Ramos (cell line): ENCODE measurements around the gene REG4.

Experiments
- in situ Hi-C: fragments of 300-500 bp; cut with MboI; formaldehyde crosslinking; loops from one replicate; pipeline ENCODE4 v1.14.3; 2022; ENCODE audit warnings: low sequenced_read_pairs; ENCODE audit not compliant: unreplicated experiment

REG4 gene

GRCh38 chr1:119782631-119783325 lies 28.5 kb downstream of the REG4 start:
- in situ Hi-C loops = no loop called here

- in situ Hi-C loops = no loop called here
Observed at GRCh38 chr1:119781434-119782210, 29.6 kb downstream of the REG4 start.

DNA sequence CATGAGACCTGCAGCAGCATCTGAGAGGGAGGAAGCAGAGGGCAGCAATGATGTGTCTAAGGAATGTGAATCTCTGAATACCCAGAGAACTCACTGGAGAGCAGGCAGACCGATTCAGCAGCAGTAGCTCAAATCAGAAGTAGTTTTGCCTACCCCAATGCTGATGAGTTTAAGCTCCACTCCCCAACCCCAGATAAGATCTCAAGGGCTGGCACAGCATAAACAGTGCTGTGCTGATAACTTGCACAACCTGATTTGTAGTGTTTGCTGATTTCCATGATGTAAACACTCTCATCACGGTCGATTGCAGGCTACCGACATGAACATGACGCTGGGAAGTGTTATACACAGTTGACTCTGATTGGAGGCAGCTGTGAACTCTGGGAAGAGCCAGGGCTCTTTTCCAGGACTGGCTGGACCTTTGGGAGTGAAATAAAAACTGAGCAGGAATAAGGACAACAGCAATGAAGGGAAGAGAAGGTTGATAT lies 31.3 kb downstream of the REG4 start:
- in situ Hi-C loops = no loop called here

DNA sequence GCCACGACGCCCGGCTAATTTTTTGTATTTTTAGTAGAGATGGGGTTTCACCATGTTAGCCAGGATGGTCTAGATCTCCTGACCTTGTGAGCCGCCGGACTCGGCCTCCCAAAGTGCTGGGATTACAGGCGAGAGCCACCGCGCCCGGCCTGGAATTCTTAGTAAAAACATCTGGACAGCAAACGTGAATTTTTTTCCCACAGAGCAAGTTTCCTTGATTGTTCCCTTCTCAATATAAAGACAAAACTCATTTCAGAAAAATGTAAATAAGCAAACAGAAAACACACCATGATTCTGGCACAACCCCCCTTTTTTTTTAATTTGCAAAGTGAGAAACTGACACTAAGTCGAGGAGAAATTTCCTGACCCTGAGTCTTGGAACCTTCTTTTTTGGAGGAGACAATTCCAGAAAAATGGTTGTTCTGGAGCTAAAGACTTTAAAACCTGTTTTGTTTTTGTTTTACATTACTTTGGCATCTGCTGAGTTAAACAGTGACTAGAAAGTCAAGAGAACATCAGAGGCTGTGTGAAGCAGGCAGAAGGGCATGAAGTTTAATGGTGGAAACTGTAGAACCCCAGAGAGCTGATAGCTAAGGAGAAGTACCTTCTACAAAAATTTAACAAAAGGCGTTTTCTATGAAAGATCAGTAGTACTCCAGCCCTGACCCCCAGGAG lies 32.2 kb downstream of the REG4 start:
- in situ Hi-C loops = no loop called here

DNA sequence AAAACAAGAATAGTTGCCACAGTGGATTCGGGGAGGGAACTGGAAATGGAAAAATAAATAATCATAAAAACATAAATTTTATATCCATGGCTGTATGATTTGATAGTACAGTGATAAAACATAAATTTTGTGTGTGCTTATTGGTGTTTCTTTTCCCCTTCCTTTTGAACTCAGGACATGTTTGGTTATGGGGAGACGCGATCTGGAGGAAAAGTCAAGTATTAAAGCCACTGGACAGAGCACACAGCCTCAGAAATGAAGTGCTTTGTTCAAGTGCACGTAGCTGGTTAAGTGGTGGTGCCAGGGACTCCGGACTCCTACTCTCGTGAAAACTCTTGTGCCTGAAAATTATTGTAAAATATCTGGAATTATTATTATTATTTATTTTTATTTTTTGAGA lies 32.9 kb downstream of the REG4 start:
- in situ Hi-C loops = no loop called here

GRCh38 chr1:119774746-119775490 lies 36.3 kb downstream of the REG4 start:
- in situ Hi-C loops = no loop called here

DNA sequence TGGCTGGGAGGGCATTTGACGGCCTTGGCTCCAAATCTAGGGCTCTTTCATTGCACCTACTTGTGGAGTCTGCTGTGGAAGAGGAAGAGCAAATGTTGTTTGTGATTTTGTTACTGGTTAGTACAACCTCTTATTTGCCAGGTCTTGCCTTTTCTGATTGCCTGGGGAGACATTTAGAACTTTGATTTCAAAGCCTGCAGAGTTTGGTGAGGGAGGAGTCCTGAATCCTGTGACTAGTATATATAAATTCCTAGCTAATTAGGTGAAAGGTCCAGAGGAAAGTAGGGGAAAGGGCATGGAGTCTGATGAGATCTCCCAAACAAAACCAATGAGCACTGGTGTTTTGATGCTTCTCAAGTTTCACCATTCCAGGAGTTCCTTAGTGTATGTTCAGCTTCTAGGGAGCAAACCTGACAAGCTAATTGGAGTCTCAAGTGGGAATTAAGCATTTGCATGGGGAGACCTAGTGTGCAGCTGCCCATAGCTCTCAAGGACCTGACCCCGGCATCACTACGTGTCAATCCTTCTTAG lies 37.5 kb downstream of the REG4 start:
- in situ Hi-C loops = no loop called here

GRCh38 chr1:119772298-119772697 lies 39.0 kb downstream of the REG4 start:
- in situ Hi-C loops = no loop called here

- in situ Hi-C loops = no loop called here
Observed at GRCh38 chr1:119771770-119772169, 39.5 kb downstream of the REG4 start.

- in situ Hi-C loops = no loop called here
Observed at GRCh38 chr1:119771016-119771415, 40.2 kb downstream of the REG4 start.

DNA sequence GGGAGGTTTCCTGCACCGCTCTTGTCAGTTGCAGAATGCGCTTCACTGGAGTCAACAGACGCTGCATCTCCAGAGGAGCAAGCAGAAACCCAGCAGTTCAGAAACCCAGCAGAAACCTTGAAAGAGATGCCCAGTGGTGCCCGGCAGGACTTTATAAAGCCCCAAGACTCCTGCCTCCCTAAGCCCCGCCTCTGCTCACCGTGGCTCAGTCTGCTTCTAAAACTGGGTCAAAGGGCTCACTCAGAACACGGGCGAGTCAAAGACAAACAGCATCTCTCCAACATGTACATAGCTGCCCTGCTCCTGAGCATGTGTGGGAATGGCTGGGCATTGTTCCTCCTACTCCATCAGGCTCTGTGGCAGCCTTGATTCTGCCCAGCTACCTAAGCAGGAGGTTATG lies 42.5 kb downstream of the REG4 start, which contains the start of gene HMGCS2:
HMGCS2 (minus strand) TSS at position 128 of the 400 bp plus-strand sequence; CDS start at position 67, 61 bp downstream.
- in situ Hi-C loops = no loop called here

DNA sequence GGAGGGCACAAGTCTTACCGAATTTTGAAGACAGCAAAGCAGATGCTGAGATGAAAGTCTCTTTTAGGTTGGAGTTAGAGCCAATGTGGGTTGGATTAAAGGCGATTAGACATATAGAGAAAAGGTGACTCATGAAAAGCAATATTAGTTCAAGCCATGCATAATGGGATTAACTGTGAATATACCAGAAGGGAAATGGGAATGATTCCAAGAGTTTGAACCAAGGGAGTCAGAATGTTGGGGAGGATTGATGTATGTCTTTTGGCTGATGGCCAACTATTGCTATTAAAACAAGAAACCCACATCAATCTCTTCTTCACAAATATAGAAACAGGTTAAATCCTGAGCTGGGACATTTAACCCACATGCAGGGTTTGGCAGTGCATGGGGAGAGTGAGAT lies 43.8 kb downstream of the REG4 start:
- in situ Hi-C loops = no loop called here

GRCh38 chr1:119766374-119766794 lies 44.9 kb downstream of the REG4 start:
- in situ Hi-C loops = no loop called here

- in situ Hi-C loops = no loop called here
Observed at GRCh38 chr1:119764220-119764619, 47.0 kb downstream of the REG4 start.

GRCh38 chr1:119762953-119763352 lies 48.3 kb downstream of the REG4 start:
- in situ Hi-C loops = no loop called here

GRCh38 chr1:119762409-119762808 lies 48.9 kb downstream of the REG4 start:
- in situ Hi-C loops = no loop called here

DNA sequence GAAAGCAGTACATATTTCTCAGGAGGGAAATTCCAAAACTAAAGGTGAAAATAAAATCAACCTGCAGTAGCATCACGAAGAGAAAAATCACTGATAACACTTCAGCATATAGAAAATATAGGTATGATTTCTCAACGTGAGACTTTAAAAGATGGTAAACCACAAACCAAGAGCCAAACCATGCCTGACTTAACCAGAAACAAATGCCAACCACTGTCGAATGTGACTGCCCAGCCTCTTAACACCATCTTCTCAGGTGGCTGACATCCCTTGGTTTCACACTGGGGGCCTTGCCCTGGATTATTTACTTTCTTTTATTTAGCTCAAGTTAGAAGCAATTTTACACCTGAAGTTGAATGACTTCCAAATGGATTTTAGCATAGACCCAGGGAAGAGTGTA lies 52.7 kb downstream of the REG4 start:
- in situ Hi-C loops = no loop called here

GRCh38 chr1:119752592-119752991 lies 58.7 kb downstream of the REG4 start:
- in situ Hi-C loops = no loop called here

GRCh38 chr1:119748040-119748439 lies 63.2 kb downstream of the REG4 start:
- in situ Hi-C loops = no loop called here

GRCh38 chr1:119747451-119747850 lies 63.8 kb downstream of the REG4 start:
- in situ Hi-C loops = no loop called here
